GM23248 (cell line): ENCODE measurements around the gene PTPRB.

Experiments used
- EZH2 ChIP-seq: fragments of 200-600 bp; sonication (generic); IDR thresholded peaks from 2 replicates; pipeline ENCODE4 v1.6.1; 2018; ENCODE audit warnings: antibody characterized with exemption, mild to moderate bottlenecking; ENCODE audit not compliant: insufficient read depth, poor library complexity, severe bottlenecking
- EZH2phosphoT487 ChIP-seq: fragments of 200-600 bp; sonication (generic); IDR thresholded peaks from 2 replicates; pipeline ENCODE4 v1.6.1; 2018; ENCODE audit warnings: antibody characterized with exemption, moderate library complexity, mild to moderate bottlenecking, low read depth; ENCODE audit not compliant: insufficient read depth

- TF ChIP-seq EZH2, result no peak
- TF ChIP-seq EZH2phosphoT487, result no peak
Measured at GRCh38 chr12:70529647-70530046, 107.6 kb downstream of the PTPRB start.
